Islet precursor cell (in vitro differentiated cells): ENCODE results near the gene CTNND2.
"Not testable (repeated sequence)": the region's sequence is repeated elsewhere in the genome, so short reads cannot be mapped to it uniquely, and the experiment has no call there.

Source experiments
- DNase-seq: peaks from one replicate; pipeline ENCODE4 v3.0.0-alpha.2; 2018

The CTNND2 gene

DNA sequence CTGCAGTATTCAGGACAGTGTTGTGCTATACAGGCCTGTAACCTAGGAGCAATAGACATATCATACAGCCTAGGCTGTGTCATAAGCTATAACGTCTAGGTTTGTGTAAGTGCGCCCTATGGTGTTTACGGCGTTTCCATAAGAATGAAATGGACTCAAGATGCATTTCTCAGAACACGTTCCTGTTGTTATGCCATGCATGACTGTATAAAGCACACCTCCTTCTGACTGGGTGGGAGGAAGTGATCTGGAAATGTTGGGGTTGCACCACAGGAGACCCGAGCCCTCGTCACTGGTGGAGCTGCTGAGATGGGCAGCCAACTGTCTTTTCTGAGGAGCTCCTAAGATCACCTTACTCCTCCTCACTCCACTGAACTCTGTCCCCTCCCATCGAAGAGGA, 751.9 kb downstream of the CTNND2 start:
- no peak for DNase-seq

DNA sequence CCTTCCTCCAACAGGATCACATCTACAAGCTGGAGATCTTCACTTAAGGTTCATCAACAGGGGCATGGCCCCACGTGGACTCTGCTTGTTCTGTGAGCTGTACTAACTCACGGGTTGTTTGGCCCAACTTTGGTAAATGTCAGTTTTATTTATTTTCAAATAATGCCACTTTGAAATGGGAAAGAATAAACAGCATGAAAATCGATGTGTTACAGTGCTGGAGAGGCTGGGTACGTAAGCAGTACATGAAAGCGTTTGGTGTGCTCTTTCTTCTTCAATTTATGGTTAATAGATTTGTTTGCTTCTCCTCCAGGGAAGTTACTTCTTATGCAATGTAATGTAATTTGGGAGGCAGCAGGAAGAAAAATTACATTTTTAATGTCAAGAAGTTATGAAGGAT, 753.3 kb downstream of the CTNND2 start:
- DNase-seq, result no peak

DNA sequence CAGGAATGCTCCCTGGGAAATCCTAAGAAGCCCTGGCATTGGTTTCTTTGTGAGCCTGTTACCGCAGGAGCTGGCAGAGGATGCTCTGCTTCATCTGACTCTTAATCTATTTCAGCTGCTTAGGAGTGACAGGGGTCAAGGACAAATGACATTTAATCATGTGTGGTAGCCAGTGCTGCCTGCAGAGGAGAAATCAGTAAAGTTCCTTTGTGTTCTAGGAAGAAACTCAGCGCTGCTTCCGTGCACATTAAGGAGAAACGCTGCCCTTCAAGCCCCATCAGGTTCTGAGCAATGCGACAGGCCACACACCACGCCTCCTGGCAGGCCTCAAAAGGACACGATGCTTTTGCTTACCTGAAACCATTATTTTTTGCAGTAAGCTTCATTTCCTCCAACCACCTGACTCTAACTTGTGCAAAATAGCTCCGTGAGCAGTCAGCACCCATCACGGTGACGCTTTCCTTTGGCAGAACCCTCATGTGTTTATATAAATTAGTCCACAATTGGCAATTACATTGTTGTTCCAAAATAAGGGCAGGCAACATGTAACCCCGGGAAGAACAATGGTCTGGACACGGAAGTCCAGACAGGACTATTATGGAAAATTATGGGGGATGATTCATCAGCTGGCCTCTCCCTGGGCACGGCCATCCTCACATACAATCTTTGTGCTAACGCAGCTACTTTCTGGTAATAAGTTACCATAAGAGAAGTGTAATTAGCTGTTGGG, 755.3 kb downstream of the CTNND2 start:
- DNase-seq, result no peak

- no peak for DNase-seq
These were observed 758.1 kb downstream of the CTNND2 start for GRCh38 chr5:11146171-11146570.

DNA sequence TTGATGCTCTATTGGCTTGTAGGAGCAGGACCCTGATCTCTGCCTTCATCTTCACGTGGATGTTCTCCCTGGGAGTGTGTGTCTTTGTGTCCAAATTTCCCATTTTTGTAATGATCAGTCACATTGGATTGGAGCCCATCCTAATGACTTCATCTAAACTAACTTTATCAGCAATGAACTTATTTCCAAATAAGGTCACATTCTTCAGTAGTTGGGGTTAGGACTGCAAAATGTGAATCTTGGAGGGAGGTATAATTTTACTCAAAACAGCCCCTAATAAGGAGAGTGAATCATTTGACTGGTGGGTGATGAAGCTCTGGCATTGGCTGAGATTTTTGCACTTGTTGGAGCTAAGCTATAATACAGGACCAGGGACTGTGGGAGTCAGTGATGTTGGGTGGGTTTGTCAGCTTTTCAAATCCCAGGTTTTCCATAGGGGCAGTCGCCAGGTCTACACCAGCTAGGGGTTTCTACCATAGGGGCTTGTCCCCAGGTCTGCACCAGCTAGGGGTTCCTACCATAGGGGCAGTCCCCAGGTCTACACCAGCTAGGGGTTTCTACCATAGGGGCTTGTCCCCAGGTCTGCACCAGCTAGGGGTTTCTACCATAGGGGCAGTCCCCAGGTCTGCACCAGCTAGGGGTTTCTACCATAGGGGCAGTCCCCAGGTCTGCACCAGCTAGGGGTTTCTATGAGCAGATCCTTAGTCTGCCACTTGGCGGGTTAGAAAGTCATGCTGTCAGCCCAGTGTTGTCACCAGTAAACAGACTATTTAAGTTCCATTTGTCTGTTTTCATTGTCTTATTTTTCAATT, 760.6 kb downstream of the CTNND2 start:
- no peak for DNase-seq

DNA sequence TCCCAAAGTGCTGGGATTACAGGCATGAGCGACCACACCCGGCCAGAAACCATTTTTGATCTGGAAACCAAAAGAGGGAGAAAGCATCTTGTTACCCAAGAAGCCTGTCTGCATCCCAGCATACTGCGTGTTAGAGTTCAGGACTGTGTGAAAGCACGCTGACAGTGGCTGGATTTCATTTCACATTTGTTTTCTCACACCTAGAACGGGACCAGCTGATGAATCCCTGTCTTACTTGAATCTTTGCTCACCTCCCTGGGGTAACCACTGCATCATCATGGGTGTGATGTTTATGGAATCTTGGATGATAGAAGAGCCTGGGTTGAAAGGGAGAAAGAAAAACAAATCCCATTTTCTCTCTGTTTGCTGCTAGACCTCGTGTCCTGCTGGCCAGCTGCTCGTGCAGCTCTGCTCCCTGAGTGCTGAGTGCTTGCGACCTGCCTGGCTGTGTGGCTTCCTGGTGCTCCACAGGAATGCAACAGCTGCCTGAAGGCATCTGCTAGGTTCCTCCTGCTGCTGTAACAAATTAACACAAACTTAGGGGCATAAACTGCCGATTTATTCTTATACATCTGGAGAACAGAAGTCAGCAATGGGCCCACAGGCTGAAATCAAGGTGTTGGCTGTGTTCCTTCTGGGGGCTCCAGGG, 764.9 kb downstream of the CTNND2 start:
- DNase-seq, result peak; percentile 84

DNA sequence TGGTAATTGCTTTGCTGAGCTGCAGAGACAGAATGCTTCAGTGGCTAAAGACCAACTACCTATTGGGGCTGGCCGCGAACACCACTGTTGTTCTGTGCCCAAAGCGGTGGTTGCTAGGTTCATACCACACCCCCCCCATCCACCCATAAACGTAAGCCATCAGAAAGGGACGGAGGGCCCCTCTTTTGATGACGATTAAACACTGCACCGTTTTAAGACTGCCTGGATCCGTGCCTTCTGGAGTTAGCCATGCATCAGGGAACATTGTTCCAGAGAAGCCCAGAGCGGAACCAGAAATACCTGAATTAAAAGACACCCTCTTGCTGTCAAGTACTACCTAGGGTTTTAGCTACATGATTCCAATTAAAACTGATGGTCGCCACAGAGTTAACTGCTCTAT, 774.1 kb downstream of the CTNND2 start:
- DNase-seq, result peak; percentile 2

GRCh38 chr5:11128021-11128420, 776.2 kb downstream of the CTNND2 start:
- peak; percentile 39 for DNase-seq

- DNase-seq, result peak; percentile 36
These were observed 777.4 kb downstream of the CTNND2 start for GRCh38 chr5:11126844-11127243.

DNA sequence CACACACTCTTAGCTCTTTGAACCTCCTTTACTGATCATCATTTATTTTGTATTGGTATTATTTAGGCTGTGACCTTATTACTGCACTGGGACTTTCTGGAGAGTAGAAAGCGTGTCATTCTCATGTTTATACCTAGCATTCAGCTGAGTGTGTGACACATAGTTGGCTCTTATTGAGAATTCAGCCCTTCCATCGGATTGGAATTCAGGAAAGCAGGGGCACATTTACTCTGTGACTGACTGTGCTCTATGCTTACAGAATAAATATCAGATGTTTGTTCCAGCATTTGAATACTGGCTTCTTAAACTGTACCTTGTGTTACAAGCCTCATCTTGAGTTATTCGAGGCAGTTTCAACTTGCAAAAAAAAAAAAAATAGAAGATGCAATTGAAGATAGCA, 782.4 kb downstream of the CTNND2 start:
- DNase-seq, result no peak

GRCh38 chr5:11110128-11110527, 794.1 kb downstream of the CTNND2 start:
- no peak for DNase-seq

- DNase-seq, result no peak
These were observed 798.5 kb downstream of the CTNND2 start for GRCh38 chr5:11105696-11106095.

DNA sequence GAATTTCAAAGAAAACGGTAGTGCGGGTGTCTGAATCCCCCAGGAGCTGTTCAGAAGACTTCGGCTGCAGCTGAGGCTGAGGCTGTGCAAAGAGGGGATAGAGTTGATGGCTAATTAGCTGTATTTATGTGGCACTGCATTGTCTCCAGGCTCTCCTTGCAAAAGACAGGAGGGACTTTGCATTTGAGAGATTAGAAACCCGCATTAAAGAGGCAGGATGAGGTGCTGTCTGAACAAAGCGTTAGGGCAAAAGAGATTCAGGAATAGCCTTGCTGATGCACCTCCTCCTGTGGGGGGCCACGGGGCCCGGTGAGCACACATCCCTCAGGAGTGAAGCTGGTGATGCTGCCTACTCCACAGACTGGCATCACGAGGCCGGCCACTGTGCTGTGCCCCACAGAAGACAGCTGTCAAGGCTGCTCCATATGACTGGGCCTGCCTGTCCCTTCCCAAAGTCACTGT, 799.6 kb downstream of the CTNND2 start:
- no peak for DNase-seq

DNA sequence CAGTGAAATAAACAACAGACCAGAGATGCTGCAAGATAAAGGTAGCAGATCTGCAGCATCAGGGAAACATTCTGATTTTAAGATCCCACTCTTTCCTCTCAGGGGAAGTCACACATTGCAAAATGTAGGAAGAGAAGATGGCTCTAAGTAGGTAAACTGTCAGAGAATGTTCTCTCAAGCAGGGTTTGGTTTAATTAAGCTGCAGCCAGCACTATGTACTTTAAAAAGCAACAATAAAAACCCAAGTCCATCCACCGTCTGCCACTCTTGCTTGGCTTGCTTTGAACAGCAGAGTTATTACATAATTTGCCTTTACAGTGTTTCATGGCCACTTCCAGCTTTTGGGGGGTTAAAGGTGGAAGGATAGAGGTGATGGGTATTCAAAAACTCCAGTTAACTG, 800.0 kb downstream of the CTNND2 start:
- no peak for DNase-seq

- DNase-seq, result no peak
These were observed 820.1 kb downstream of the CTNND2 start for GRCh38 chr5:11084111-11084510.

DNA sequence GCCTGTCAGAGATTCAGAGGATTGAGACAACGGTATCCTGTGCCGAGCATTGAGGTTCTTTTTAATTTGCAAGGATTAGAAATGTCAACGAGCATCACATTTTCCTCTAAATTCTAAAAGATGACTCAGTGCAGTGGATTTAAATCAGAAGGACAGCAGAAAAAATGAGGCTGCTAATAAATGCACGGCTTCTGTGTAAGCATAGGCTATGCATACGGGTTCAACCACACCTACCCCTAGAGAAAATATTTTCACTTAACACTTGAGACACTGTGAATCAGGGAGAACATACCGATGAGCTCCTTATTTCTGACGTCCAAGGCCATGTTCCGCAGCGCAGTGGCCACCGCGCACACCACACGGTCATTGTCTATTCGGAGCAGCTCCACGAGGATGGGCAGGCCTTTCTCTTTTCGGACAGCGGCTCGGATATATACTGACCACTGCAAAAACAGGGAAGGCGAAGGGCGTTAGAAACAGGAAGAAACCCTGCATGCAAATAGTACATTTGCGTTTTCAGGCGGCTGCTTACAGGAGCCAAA, 821.8 kb downstream of the CTNND2 start:
- no peak for DNase-seq

- DNase-seq, result no peak
These were observed 827.2 kb downstream of the CTNND2 start for GRCh38 chr5:11076945-11077613.

DNA sequence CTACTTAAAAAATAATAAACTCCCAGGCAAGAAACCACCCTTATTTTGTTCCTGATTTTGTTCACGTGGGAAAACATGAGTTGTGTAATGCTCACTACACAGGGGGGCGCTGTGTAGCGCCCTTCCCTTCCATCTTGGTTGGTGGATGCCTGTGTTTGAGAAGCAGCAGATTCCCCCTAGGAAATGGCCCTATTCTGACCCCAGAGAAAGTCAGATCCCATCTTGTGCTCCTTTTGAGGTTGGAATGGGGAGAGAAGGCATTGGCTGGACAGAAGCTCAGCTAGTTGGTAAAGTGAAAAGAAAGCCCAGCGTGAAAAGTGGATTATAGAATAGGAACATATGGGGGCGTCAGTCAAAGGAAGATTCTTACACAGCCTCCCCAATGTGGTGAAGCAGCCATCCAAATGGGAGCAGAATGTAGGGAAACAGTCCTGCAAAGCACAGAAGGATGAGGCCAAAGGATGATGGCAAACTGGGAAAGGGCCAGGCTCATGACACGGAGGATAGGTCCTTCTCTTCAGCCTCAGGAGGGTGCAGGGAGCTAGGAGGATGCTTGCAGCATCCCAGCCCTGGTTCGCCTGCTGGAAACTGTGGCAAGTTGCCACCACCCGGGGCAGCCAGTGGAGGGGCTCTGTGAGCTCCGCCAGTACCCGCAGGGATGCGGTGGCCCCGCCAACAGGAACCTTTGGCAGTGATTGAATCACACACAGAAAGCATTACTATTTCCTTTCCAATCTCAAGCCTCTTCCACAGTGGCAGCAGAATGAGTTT, 829.0 kb downstream of the CTNND2 start:
- no peak for DNase-seq

GRCh38 chr5:11072568-11072967, 831.7 kb downstream of the CTNND2 start:
- DNase-seq, result peak; percentile 64

DNA sequence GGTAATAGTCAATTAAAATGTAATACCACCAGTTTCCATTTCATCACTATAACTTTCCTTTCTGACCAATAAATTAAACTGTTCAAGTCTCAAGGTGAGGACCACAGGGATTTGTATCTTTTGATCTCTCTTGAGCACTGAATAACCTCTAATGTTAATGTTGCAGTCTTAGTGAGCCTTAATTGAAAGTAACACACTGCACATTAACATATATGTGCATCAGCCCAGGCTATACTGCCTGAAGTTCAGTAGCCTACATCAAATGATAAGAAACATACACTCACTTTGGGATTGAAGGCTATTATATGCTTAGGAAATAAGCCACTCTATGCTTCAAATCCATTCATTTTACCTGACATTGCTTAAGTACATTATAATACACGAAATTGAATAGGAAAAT, 832.2 kb downstream of the CTNND2 start:
- no peak for DNase-seq

DNA sequence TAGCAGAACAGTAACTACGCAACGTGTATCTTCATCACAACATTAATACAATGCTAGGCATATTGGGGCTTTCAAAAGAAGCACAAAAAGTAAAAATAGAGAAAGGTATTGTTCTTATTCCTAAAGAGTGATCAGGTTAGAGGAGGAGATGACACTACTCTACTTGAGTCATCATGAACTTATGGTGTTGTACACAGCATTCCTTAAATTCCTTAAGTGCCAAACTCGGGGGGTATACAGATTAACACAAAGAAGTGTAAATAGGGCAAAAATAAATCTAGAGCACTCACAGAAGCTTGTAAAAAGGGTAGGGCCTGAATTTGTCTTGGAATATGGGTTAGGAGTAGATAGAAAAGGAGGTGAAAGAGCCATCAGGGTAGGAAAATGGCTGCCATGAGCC, 835.2 kb downstream of the CTNND2 start:
- DNase-seq, result no peak

DNA sequence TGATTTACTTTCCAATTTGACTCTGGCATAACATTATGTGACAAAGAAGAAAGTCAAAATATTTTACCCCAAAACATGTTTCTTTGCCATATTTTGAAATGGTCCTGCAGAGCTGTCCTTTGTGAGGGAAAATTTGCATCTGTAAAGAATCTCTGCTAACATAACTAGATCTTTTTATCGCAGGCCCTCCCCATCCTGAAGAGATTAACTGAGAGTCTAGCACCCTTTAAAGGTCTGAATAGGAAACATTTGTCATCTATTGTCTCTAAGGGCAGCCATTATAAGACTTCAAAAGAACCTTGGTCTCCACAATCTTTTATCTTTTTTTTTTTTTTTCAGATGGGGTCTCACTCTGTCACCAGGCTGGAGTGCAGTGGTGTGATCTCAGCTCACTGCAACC, 838.5 kb downstream of the CTNND2 start:
- DNase-seq, result not testable (repeated sequence)
